PC-9 (cell line): ENCODE results near the gene PRKD1.

Source experiments
- CTCF ChIP-seq: fragments of 200-600 bp; sonication (generic); conservative IDR thresholded peaks from 2 replicates; pipeline ENCODE4 v1.6.1; 2017; ENCODE audit warnings: mixed run types, antibody characterized with exemption, mild to moderate bottlenecking, moderate library complexity
- EZH2 ChIP-seq: fragments of 200-600 bp; sonication (generic); IDR thresholded peaks from 2 replicates; pipeline ENCODE4 v1.8.0; 2017; ENCODE audit warnings: antibody characterized with exemption, low read depth

DNA sequence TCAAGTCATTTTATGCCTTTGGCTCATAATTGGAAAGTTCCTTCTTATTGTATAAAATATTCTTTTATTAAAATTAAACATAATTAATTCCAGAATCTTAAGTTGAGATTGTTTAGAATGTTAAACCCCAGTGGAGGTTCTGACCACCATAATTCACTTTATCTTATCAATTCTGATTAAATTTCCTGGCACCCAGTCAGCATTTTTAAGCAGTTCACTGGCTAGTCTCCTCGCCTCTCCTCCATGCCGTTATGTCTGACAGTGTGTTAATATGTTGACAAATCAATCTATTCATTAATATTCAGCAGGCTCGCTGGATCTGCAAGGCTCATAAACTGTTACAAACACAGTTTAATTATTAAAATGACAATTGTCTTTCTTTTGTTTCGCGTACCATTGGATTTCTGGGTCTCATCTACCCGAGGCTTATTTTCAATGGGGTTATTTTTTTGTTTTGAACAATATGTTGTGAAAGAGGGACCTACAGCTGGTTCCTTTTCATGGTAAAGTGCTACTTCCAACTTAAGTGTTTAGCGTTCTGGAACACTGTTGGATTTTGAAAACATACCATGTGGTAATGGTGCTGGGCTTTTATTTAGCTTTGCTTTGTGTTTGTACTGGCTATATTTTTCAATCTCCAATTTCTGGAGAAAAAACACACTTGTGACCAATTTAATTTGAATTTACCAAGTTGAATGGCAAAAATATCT lies 339.7 kb downstream of the PRKD1 start:
- no peak for TF ChIP-seq CTCF
- no peak for TF ChIP-seq EZH2
